H1 (cell line): ENCODE results near the gene IFT80. TPM values are rescaled to one million over a fixed set of nuclear protein-coding genes. Genes with fewer than 3 reads are reported as not detected.

ENCODE experiments used
- CTCF ChIA-PET: fragments of 300-600 bp; sonication (Branson Sonifier 250); formaldehyde crosslinking; loops from one replicate; lab custom pipeline; 2021; ENCODE audit not compliant: partially characterized antibody; lab: Charles Lee
- POLR2A ChIA-PET: fragments of 300-600 bp; sonication (Branson Sonifier 250); formaldehyde crosslinking; loops from one replicate; lab custom pipeline; 2021; ENCODE audit warnings: inconsistent platforms; ENCODE audit not compliant: partially characterized antibody; lab: Charles Lee
- DNase-seq, 2 experiments: peaks; one replicate each; pipeline versions ENCODE4 v3.0.0 to v3.0.0-alpha.2; 2010 to 2022; ENCODE audit warnings: low spot score in 2 of 2, low read depth in 1 of 2, mixed read lengths in 1 of 2
- FAIRE-seq: peaks from 2 replicates; lab custom pipeline; 2011; peaks lifted over from hg19 to GRCh38; lab: Jason Lieb, UNC
- H2AFZ ChIP-seq: 2 replicates; pipeline ENCODE4 v1.8.1; 2012; ENCODE audit warnings: low read length, inconsistent platforms
- H2AK5ac ChIP-seq: 2 replicates; pipeline ENCODE4 v1.6.1; 2013; ENCODE audit warnings: low read depth, low read length
- H2BK120ac ChIP-seq: replicated peaks from 2 replicates; pipeline ENCODE3; 2013; ENCODE audit warnings: low read depth, low read length, inconsistent platforms
- H2BK12ac ChIP-seq: 2 replicates; pipeline ENCODE4 v1.6.1; 2013; ENCODE audit warnings: low read depth, low read length
- H2BK15ac ChIP-seq: 2 replicates; pipeline ENCODE4 v1.6.1; 2013; ENCODE audit warnings: low read length
- H2BK20ac ChIP-seq: 2 replicates; pipeline ENCODE4 v1.6.1; 2013; ENCODE audit warnings: low read length
- H2BK5ac ChIP-seq: 2 replicates; pipeline ENCODE4 v1.6.1; 2013; ENCODE audit warnings: low read depth, low read length
- H3K14ac ChIP-seq: 2 replicates; pipeline ENCODE4 v1.6.1; 2013; ENCODE audit warnings: inconsistent platforms; ENCODE audit not compliant: insufficient read length
- H3K18ac ChIP-seq: 2 replicates; pipeline ENCODE4 v1.6.1; 2013; ENCODE audit warnings: low read length; ENCODE audit errors: extremely low read depth
- H3K23ac ChIP-seq: 2 replicates; pipeline ENCODE4 v1.6.1; 2013; ENCODE audit warnings: inconsistent platforms; ENCODE audit not compliant: insufficient read length
- H3K23me2 ChIP-seq: 2 replicates; pipeline ENCODE4 v1.6.1; 2013; ENCODE audit warnings: low read depth, low read length
- H3K27ac ChIP-seq: 2 replicates; pipeline ENCODE4 v1.6.1; 2011; ENCODE audit warnings: low read depth, low read length, inconsistent platforms
- H3K27me3 ChIP-seq, 4 experiments: replicated peaks in 1 of 4; 1 replicate in 1 of 4; 2 replicates in 3 of 4; pipeline versions ENCODE4 v1.6.1 to v1.8.1; 2011 to 2013; ENCODE audit warnings: low read length in 3 of 4, mild to moderate bottlenecking in 3 of 4, inconsistent platforms in 2 of 4, mixed read lengths in 2 of 4, moderate library complexity in 1 of 4; ENCODE audit not compliant: control insufficient read depth in 3 of 4, insufficient read depth in 3 of 4; ENCODE audit errors: extremely low read depth in 1 of 4
- H3K36me3 ChIP-seq, 4 experiments: 2 replicates each; pipeline versions ENCODE4 v1.6.1 to v1.8.1; 2011 to 2013; ENCODE audit warnings: mild to moderate bottlenecking in 4 of 4, low read length in 3 of 4, moderate library complexity in 2 of 4, control low read depth in 1 of 4, inconsistent platforms in 1 of 4; ENCODE audit not compliant: insufficient read depth in 4 of 4, control insufficient read depth in 2 of 4
- H3K4ac ChIP-seq: replicated peaks from 2 replicates; pipeline ENCODE3; 2013; ENCODE audit warnings: low read length, low read depth, mixed read lengths, inconsistent platforms; ENCODE audit not compliant: insufficient read length
- H3K4me1 ChIP-seq, 4 experiments: replicated peaks in 1 of 4; 1 replicate in 1 of 4; 2 replicates in 3 of 4; pipeline versions ENCODE4 v1.6.1 to v1.8.1; 2011 to 2013; ENCODE audit warnings: low read length in 3 of 4, inconsistent platforms in 2 of 4, mixed read lengths in 1 of 4; ENCODE audit not compliant: insufficient read depth in 4 of 4, control insufficient read depth in 3 of 4
- H3K4me2 ChIP-seq, 2 experiments: 2 replicates each; pipeline versions ENCODE4 v1.6.1 to v1.8.1; 2011 to 2013; ENCODE audit warnings: low read depth in 2 of 2, low read length in 2 of 2, control low read depth in 1 of 2, inconsistent platforms in 1 of 2, mild to moderate bottlenecking in 1 of 2; ENCODE audit not compliant: insufficient read depth in 1 of 2
- H3K4me3 ChIP-seq, 4 experiments: fragments of 200-600, 300-600 bp in 1 of 4; sonication (generic), shearing (Covaris generic), sonication (Bioruptor Twin) in 1 of 4; 2 replicates each; pipeline versions ENCODE4 v1.5.1 to v1.8.1; 2011 to 2016; ENCODE audit warnings: low read length in 4 of 4, low read depth in 3 of 4, control low read depth in 2 of 4, inconsistent platforms in 2 of 4, mild to moderate bottlenecking in 2 of 4, mixed read lengths in 1 of 4, moderate library complexity in 1 of 4; ENCODE audit not compliant: insufficient read depth in 2 of 4; ENCODE audit errors: extremely low read depth in 1 of 4
- H3K56ac ChIP-seq: replicated peaks from 2 replicates; pipeline ENCODE3; 2013; ENCODE audit warnings: low read depth, mild to moderate bottlenecking, mixed read lengths, low read length, inconsistent platforms; ENCODE audit not compliant: insufficient read length
- H3K79me1 ChIP-seq: 2 replicates; pipeline ENCODE4 v1.6.1; 2013; ENCODE audit warnings: low read depth, low read length, control low read depth
- H3K79me2 ChIP-seq, 2 experiments: 2 replicates each; pipeline versions ENCODE4 v1.6.1 to v1.8.1; 2012 to 2013; ENCODE audit warnings: low read length in 2 of 2, mild to moderate bottlenecking in 2 of 2, inconsistent platforms in 1 of 2; ENCODE audit not compliant: insufficient read depth in 2 of 2, control insufficient read depth in 1 of 2
- H3K9ac ChIP-seq, 4 experiments: replicated peaks in 1 of 4; 1 replicate in 1 of 4; 2 replicates in 3 of 4; pipeline versions ENCODE4 v1.6.1 to v1.8.1; 2011 to 2013; ENCODE audit warnings: low read depth in 3 of 4, low read length in 3 of 4, control low read depth in 2 of 4, mild to moderate bottlenecking in 2 of 4, moderate library complexity in 2 of 4, inconsistent platforms in 1 of 4; ENCODE audit errors: extremely low read depth in 1 of 4
- H3K9me3 ChIP-seq, 2 experiments: 2 replicates each; pipeline versions ENCODE4 v1.6.1 to v1.8.1; 2012 to 2013; ENCODE audit warnings: mild to moderate bottlenecking in 2 of 2, moderate library complexity in 2 of 2, control low read depth in 1 of 2, inconsistent platforms in 1 of 2, low read depth in 1 of 2, low read length in 1 of 2, mixed read lengths in 1 of 2; ENCODE audit not compliant: insufficient read depth in 2 of 2
- H4K20me1 ChIP-seq, 2 experiments: replicated peaks in 1 of 2; 2 replicates each; pipeline versions ENCODE3 to v1.8.1; 2011 to 2013; ENCODE audit warnings: inconsistent platforms in 2 of 2, low read length in 2 of 2, mild to moderate bottlenecking in 1 of 2; ENCODE audit not compliant: insufficient read depth in 2 of 2, control insufficient read depth in 1 of 2
- H4K5ac ChIP-seq: 2 replicates; pipeline ENCODE4 v1.6.1; 2013; ENCODE audit warnings: low read length, low read depth, mixed read lengths, inconsistent platforms; ENCODE audit not compliant: insufficient read length
- H4K8ac ChIP-seq: 2 replicates; pipeline ENCODE4 v1.8.0; 2013; ENCODE audit warnings: mild to moderate bottlenecking, moderate library complexity, low read length, inconsistent platforms; ENCODE audit not compliant: insufficient read depth; ENCODE audit errors: extremely low read depth
- H4K91ac ChIP-seq: replicated peaks from 2 replicates; pipeline ENCODE3; 2013; ENCODE audit warnings: low read length, mixed read lengths, inconsistent platforms; ENCODE audit not compliant: insufficient read length
- CBX5 ChIP-seq: fragments of 300-800, 300-1000 bp; sonication (generic); IDR thresholded peaks from 2 replicates; pipeline ENCODE4 v1.7.1; 2016; ENCODE audit warnings: antibody characterized with exemption, low read length, low read depth
- FOSL1 ChIP-seq: IDR thresholded peaks from 2 replicates; pipeline ENCODE4 v1.6.1; 2011; ENCODE audit warnings: mild to moderate bottlenecking, low read depth, low read length, moderate library complexity; ENCODE audit not compliant: insufficient read depth
- NANOG ChIP-seq: IDR thresholded peaks from 2 replicates; pipeline ENCODE4 v1.6.1; 2011; ENCODE audit warnings: low read length, low read depth, mild to moderate bottlenecking, inconsistent platforms; ENCODE audit not compliant: insufficient read depth, poor library complexity, severe bottlenecking
- POLR2A ChIP-seq, 2 experiments: IDR thresholded peaks; 1 replicate in 1 of 2; 2 replicates in 1 of 2; pipeline ENCODE4 v1.6.1; 2011; ENCODE audit warnings: low read depth in 2 of 2, low read length in 2 of 2, mild to moderate bottlenecking in 2 of 2; ENCODE audit errors: control extremely low read depth in 1 of 2
- WGBS, 2 experiments: shearing (Covaris generic) in 1 of 2; methylation state at CpG; one replicate each; pipeline versions ENCODE4 v1.1.6 to v1.1.7; 2013 to 2015; ENCODE audit warnings: low lambda C conversion rate in 2 of 2, mixed read lengths in 2 of 2, inconsistent platforms in 1 of 2, low coverage in 1 of 2, missing lambda C conversion rate in 1 of 2; ENCODE audit not compliant: insufficient replicate concordance in 2 of 2, insufficient coverage in 1 of 2, insufficient read length in 1 of 2; ENCODE audit errors: extremely low coverage in 1 of 2, missing lambda C conversion rate in 1 of 2; 5-methylcytosine and 5-hydroxymethylcytosine counted together
- polyA plus RNA-seq, 7 experiments: library from polyadenylated mRNA; depleted of rRNA in 3 of 7; stranded (reverse) in 5 of 7; unstranded in 2 of 7; fragments of >200 nt in 5 of 7; fragments of 200-250 nt in 2 of 7; gene quantifications; 1 replicate in 5 of 7; 2 replicates in 1 of 7; 4 replicates in 1 of 7; pipeline versions ENCODE4 v1.2.1 to v1.2.3, GENCODE V29; 2011 to 2013; ENCODE audit warnings: missing spikeins in 2 of 7, mixed read lengths in 2 of 7
- total RNA-seq: library from RNA; stranded (reverse); fragmentation: NEBNext Ultra II Directional; extraction: Animal tissue kit (Norgen Biotek cat#: 25700); gene quantifications from 2 replicates; pipeline ENCODE4 v1.2.1, GENCODE V29; 2021

The IFT80 gene
- total and polyA plus RNA-seq, 2 of the 8 experiments (the other 6 are each of a cell fraction or from before 2014, with no cell fraction given), result 7.2 to 25.9 TPM

- H2BK5ac ChIP-seq, result no peak overlapping the region
- no peaks in the 10 kb centered on the region for H3K9me3 ChIP-seq
- H3K23ac ChIP-seq, result no peak overlapping the region
- H2BK20ac ChIP-seq, result no peak overlapping the region
- no peaks in the 10 kb centered on the region for H3K79me1 ChIP-seq
- H4K5ac ChIP-seq, result no peak overlapping the region
- H3K9ac ChIP-seq, result no peak overlapping the region
- no peak overlapping the region for H2BK120ac ChIP-seq
- H3K4me3 ChIP-seq, result no peak overlapping the region
- no peak overlapping the region for H4K8ac ChIP-seq
- H3K36me3 ChIP-seq, result no peaks in the 10 kb centered on the region
- no peak overlapping the region for H2AFZ ChIP-seq
- H3K4me1 ChIP-seq, result no peaks in the 10 kb centered on the region
- CTCF ChIA-PET, result interaction anchor here (0.6 to 1.4 kb wide), 2 partner anchors 19 to 119 kb away, joined by 3 read pairs; no protein-coding TSS in a partner anchor
- POLR2A ChIA-PET, result no interaction called here
- no peak overlapping the region for H3K14ac ChIP-seq
- no peaks in the 10 kb centered on the region for H4K20me1 ChIP-seq
- H2AK5ac ChIP-seq, result no peak overlapping the region
- H3K27ac ChIP-seq, result no peak overlapping the region
- H2BK12ac ChIP-seq, result no peak overlapping the region
- H3K56ac ChIP-seq, result no peak overlapping the region
- 85% methylated on average over 1 of the region's 1 CpG; no CpG with 5 or more reads in 1 of the 2 experiments for WGBS, 2 experiments
- H3K4ac ChIP-seq, result no peak overlapping the region
- FAIRE-seq, result no peak
- H3K27me3 ChIP-seq, result no peaks in the 10 kb centered on the region
- no peaks in the 10 kb centered on the region for H3K23me2 ChIP-seq
- H3K79me2 ChIP-seq, result no peaks in the 10 kb centered on the region
- TF ChIP-seq NANOG, result no peak
- TF ChIP-seq POLR2A (IDR thresholded peaks at IDR 0.05; ENCODE audit: control extremely low read depth in 1 of 2, low read depth in 2 of 2, low read length in 2 of 2), result no peak
- TF ChIP-seq CBX5, result no peak
- no peak for TF ChIP-seq FOSL1
- no peak overlapping the region for H3K4me2 ChIP-seq
- H3K18ac ChIP-seq, result no peak overlapping the region
- no peak overlapping the region for H4K91ac ChIP-seq
- no peak for DNase-seq
- no peak overlapping the region for H2BK15ac ChIP-seq
These were observed 139.4 kb downstream of the IFT80 start for GRCh38 chr3:160259589-160259988.
